HG03571 (cell line): ENCODE results near the gene RPS6KC1.
"Not testable (repeated sequence)": the region's sequence is repeated elsewhere in the genome, so short reads cannot be mapped to it uniquely, and the experiment has no call there.

Source experiments
- ATAC-seq: cut with Tn5 transposase; IDR thresholded peaks from one replicate; pipeline ENCODE4 v1.9.1; 2021; ENCODE audit not compliant: unreplicated experiment

Gene RPS6KC1

GRCh38 chr1:213200630-213201029, 149.6 kb downstream of the RPS6KC1 start:
- no peak for ATAC-seq

- ATAC-seq: no peak
Observed at GRCh38 chr1:213201380-213202155, 150.5 kb downstream of the RPS6KC1 start.

- no peak for ATAC-seq
Observed at GRCh38 chr1:213211201-213211600, 160.2 kb downstream of the RPS6KC1 start.

- ATAC-seq: not testable (repeated sequence)
Observed at GRCh38 chr1:213219076-213219475, 168.0 kb downstream of the RPS6KC1 start.

- no peak for ATAC-seq
Observed at GRCh38 chr1:213221209-213221608, 170.2 kb downstream of the RPS6KC1 start.

GRCh38 chr1:213227458-213227857, 176.4 kb downstream of the RPS6KC1 start:
- no peak for ATAC-seq

- ATAC-seq: no peak
Observed at GRCh38 chr1:213231795-213232231, 180.8 kb downstream of the RPS6KC1 start.

GRCh38 chr1:213242883-213243282, 191.8 kb downstream of the RPS6KC1 start:
- ATAC-seq: no peak

GRCh38 chr1:213244664-213245091, 193.6 kb downstream of the RPS6KC1 start:
- ATAC-seq: peak; percentile 60

GRCh38 chr1:213245260-213245910, 194.3 kb downstream of the RPS6KC1 start:
- ATAC-seq: no peak

GRCh38 chr1:213247038-213247437, 196.0 kb downstream of the RPS6KC1 start:
- ATAC-seq: no peak

GRCh38 chr1:213249395-213249794, 198.4 kb downstream of the RPS6KC1 start:
- no peak for ATAC-seq

- ATAC-seq: no peak
Observed at GRCh38 chr1:213250041-213250440, 199.0 kb downstream of the RPS6KC1 start.

GRCh38 chr1:213250446-213250845, 199.4 kb downstream of the RPS6KC1 start:
- ATAC-seq: no peak

- no peak for ATAC-seq
Observed at GRCh38 chr1:213251972-213252371, 200.9 kb downstream of the RPS6KC1 start.

GRCh38 chr1:213256438-213257087, 205.5 kb downstream of the RPS6KC1 start:
- peak; percentile 78 for ATAC-seq

- no peak for ATAC-seq
Observed at GRCh38 chr1:213260311-213261075, 209.5 kb downstream of the RPS6KC1 start.

GRCh38 chr1:213264531-213264930, 213.5 kb downstream of the RPS6KC1 start:
- ATAC-seq: no peak

GRCh38 chr1:213266983-213267772, 216.1 kb downstream of the RPS6KC1 start:
- ATAC-seq: no peak

- ATAC-seq: no peak
Observed at GRCh38 chr1:213268221-213268620, 217.2 kb downstream of the RPS6KC1 start.
